T-cell (primary cell): Measurements from ENCODE around the gene TNNI2. TPM values are rescaled to one million over a fixed set of nuclear protein-coding genes. Genes with fewer than 3 reads are reported as not detected.

Source experiments
- ATAC-seq, 4 experiments: fragments of 200-7000 bp in 3 of 4; fragments of 150-1000 bp in 1 of 4; cut with Tn5 transposase; replicated peaks in 1 of 4; 1 replicate in 3 of 4; 2 replicates in 1 of 4; pipeline ENCODE4 v1.10.0; 2021; ENCODE audit warnings: moderate library complexity in 3 of 4, mild to moderate bottlenecking in 2 of 4, moderate number of reproducible peaks in 1 of 4
- CTCF ChIA-PET, 2 donors: fragments of 300-600 bp; sonication (Branson Sonifier 250); formaldehyde crosslinking; loops; one replicate each; lab custom pipeline; 2022; ENCODE audit warnings: antibody characterized with exemption in 2 of 2; lab: Charles Lee
- POLR2A ChIA-PET, 2 donors: fragments of 300-600 bp; sonication (Branson Sonifier 250); formaldehyde crosslinking; loops; one replicate each; lab custom pipeline; 2022; ENCODE audit warnings: antibody characterized with exemption in 2 of 2; lab: Charles Lee
- DNase-seq, 35 experiments: peaks; one replicate each; pipeline versions ENCODE4 v3.0.0 to v3.0.0-alpha.2; 2013 to 2023
- H3K27ac ChIP-seq: one replicate; pipeline ENCODE4 v1.5.1; 2013; ENCODE audit warnings: low read length
- H3K27me3 ChIP-seq, 2 experiments: replicated peaks in 1 of 2; 1 replicate in 1 of 2; 2 replicates in 1 of 2; pipeline versions ENCODE4 v1.6.1 to v1.7.0; 2013; ENCODE audit warnings: low read length in 1 of 2, mixed read lengths in 1 of 2; ENCODE audit not compliant: control insufficient read depth in 2 of 2, insufficient read depth in 2 of 2; ENCODE audit errors: extremely low read depth in 1 of 2
- H3K36me3 ChIP-seq, 2 donors: 1 replicate in 1 of 2; 2 replicates in 1 of 2; pipeline versions ENCODE4 v1.6.1 to v1.7.0; 2013; ENCODE audit warnings: low read length in 1 of 2; ENCODE audit not compliant: control insufficient read depth in 2 of 2, insufficient read depth in 1 of 2; ENCODE audit errors: extremely low read depth in 1 of 2
- H3K4me1 ChIP-seq, 2 experiments: 1 replicate in 1 of 2; 2 replicates in 1 of 2; pipeline versions ENCODE4 v1.6.1 to v1.7.0; 2013; ENCODE audit warnings: low read length in 2 of 2, mixed read lengths in 1 of 2; ENCODE audit not compliant: insufficient read depth in 2 of 2, control insufficient read depth in 1 of 2; ENCODE audit errors: extremely low read depth in 1 of 2
- H3K4me3 ChIP-seq, 2 donors: 1 replicate in 1 of 2; 2 replicates in 1 of 2; pipeline versions ENCODE4 v1.5.1 to v1.7.0; 2013; ENCODE audit warnings: mild to moderate bottlenecking in 2 of 2, low read length in 1 of 2, moderate library complexity in 1 of 2; ENCODE audit not compliant: control insufficient read depth in 1 of 2; ENCODE audit errors: extremely low read depth in 1 of 2
- H3K9me3 ChIP-seq: 2 replicates; pipeline ENCODE4 v1.7.0; 2013
- H3K27ac Mint-ChIP-seq, 2 donors: one replicate each; pipeline ENCODE4 v1.8.0; 2020 to 2021; ENCODE audit warnings: mild to moderate bottlenecking in 2 of 2, mixed read lengths in 2 of 2
- H3K27me3 Mint-ChIP-seq, 2 donors: one replicate each; pipeline ENCODE4 v1.8.0; 2021 to 2022; ENCODE audit warnings: mixed read lengths in 2 of 2
- H3K36me3 Mint-ChIP-seq: one replicate; pipeline ENCODE4 v1.8.0; 2021; ENCODE audit warnings: mixed read lengths
- H3K4me1 Mint-ChIP-seq, 3 donors: one replicate each; pipeline ENCODE4 v1.8.0; 2020 to 2022; ENCODE audit warnings: mixed read lengths in 3 of 3, mild to moderate bottlenecking in 1 of 3
- H3K4me3 Mint-ChIP-seq, 3 donors: one replicate each; pipeline ENCODE4 v1.8.0; 2020 to 2022; ENCODE audit warnings: mild to moderate bottlenecking in 3 of 3, mixed read lengths in 3 of 3, moderate library complexity in 3 of 3
- H3K9me3 Mint-ChIP-seq, 3 donors: one replicate each; pipeline ENCODE4 v1.8.0; 2020 to 2022; ENCODE audit warnings: mixed read lengths in 3 of 3
- WGBS: methylation state at CpG from one replicate; pipeline ENCODE4 v1.1.5; 2013; ENCODE audit warnings: missing lambda C conversion rate; ENCODE audit not compliant: insufficient coverage; 5-methylcytosine and 5-hydroxymethylcytosine counted together
- total RNA-seq, 35 experiments: library from RNA in 6 of 35; stranded (reverse) in 6 of 35; fragments of 120-200 nt in 1 of 35; gene quantifications; one replicate each; pipeline versions ENCODE4 v1.2.1 to v1.2.4 and lab custom pipeline; 2013 to 2026

The TNNI2 gene
- total RNA-seq, 5 donors from 2014 or later (not counting 1 experiment from before 2014, with no cell fraction given), result 0.39 TPM; not detected in 4

DNA sequence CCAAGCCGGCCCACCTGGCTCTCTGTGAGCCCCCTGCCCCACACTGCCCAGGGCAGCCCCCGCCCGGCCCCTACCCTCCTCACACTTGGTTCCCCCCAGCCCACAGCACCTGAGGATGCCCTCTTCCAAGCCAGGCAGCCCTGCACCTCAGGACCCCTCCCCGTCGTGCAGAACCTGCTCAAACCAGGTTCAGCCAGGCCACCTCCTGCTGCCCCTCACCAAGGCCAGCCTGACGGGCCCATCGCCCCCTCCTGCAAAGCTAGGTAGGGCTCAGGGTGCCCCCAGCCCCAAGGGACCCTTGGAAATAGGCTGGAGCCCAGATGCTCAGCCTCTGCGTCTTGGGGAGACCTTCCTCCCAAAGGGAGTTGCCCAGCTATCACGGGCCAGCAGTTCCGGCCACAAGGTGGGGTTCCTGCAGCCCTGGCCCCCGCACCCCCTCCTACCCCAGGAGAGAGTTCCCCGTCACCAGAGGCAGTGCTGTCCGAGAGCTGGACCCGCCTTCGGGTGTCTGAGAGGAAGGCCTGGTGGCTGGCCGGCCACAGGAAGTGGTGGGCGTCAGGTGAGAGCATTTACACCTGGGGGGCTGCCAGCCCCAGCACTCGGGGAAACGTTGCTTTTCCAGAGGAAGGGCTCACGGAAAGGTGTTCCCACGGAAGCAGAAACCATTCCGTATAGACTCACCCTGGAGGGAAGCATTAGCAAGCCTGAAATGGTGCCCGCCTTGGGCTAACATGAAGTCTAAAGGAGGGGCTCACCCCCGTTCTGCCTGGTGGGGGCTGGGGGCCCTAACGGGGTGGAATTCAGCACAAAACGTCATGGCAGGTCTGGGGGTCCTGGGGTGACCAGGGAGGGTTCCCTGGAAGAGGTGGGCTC, 7.2 kb upstream of the TNNI2 start:
- Mint-ChIP-seq H3K4me3 (no peak overlapping the region), H3K27ac (peak overlapping the region in 1 of 2 donors; percentile 52), H3K27me3 (peaks cover 0 to 28% of the 10 kb centered on the region in 2 donors), H3K36me3 (no peaks in the 10 kb centered on the region), H3K4me1 (peaks cover 0 to 2% (median 0%) of the 10 kb centered on the region in 3 donors), H3K9me3 (no peaks in the 10 kb centered on the region)
- WGBS, result 56% methylated on average over 18 of the region's 26 CpGs
- ChIA-PET POLR2A (interaction anchor here in 1 of 2 donors (0.6 kb wide), 1 partner anchor 21 kb away, joined by 11 read pairs; no protein-coding TSS in a partner anchor), CTCF (interaction anchor here (0.6 to 5.6 kb wide), 5 partner anchors 138 to 556 kb away, joined by 3 to 70 read pairs (median 6); no protein-coding TSS in a partner anchor)
- Histone ChIP-seq H3K4me1 (peaks cover 0 to 9% of the 10 kb centered on the region in 2 experiments), H3K4me3 (no peak overlapping the region), H3K36me3 (no peaks in the 10 kb centered on the region), H3K9me3 (no peaks in the 10 kb centered on the region), H3K27me3 (peaks cover 0 to 80% of the 10 kb centered on the region in 2 experiments), H3K27ac (no peak overlapping the region)
- ATAC-seq (no peak), DNase-seq (no peak)

DNA sequence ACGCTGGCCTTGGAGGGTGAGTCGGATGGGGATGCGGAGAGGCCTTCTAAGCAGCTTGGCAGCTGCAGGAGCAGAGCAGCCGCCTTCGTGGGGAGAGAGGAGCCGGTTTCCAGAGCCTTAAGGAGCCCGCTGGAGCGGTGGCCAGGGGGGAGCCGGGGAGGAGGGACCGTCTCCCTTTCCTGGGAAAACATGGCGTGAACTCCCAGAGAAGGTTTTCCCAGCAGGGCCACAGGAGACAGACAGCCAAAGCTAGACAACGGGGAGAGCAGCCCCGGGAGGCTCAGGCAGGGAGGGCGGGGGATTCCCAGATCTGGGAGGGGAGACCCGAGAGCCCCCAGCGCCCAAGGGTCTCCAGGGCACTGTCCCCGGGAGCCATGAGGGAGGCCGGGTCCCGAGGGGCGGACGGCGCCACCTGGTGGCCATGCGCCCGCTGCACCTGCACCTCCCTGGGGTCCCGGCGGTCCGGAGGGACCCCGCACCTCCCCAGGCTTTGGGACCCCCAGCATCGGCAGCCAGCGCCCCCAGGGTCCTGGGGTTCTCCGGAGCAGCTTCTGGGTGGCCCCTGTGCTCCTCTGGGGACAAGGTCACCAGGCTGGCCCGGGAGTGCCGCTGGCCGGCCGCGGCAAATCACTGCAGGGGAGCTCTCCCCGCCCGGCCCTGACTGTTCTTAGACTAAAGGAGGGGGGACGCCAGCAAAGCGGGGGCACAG, 6.4 kb upstream of the TNNI2 start:
- Mint-ChIP-seq H3K27me3 (peaks cover 0 to 26% of the 10 kb centered on the region in 2 donors), H3K9me3 (no peaks in the 10 kb centered on the region), H3K27ac (peak overlapping the region in 1 of 2 donors; percentile 52), H3K36me3 (no peaks in the 10 kb centered on the region), H3K4me3 (no peak overlapping the region), H3K4me1 (peaks cover 0 to 2% (median 1%) of the 10 kb centered on the region in 3 donors)
- DNase-seq, result peak in 29 of 35 experiments; percentile 33 to 82 (median 61)
- H3K9me3 ChIP-seq, result no peaks in the 10 kb centered on the region
- peaks cover 0 to 10% of the 10 kb centered on the region in 2 experiments for H3K4me1 ChIP-seq
- no peaks in the 10 kb centered on the region for H3K36me3 ChIP-seq
- H3K27me3 ChIP-seq, result peaks cover 0 to 77% of the 10 kb centered on the region in 2 experiments
- no peak overlapping the region for H3K27ac ChIP-seq
- ATAC-seq, result peak; percentile 69 to 94 (median 74)
- ChIA-PET POLR2A (interaction anchor here in 1 of 2 donors (0.6 kb wide), 1 partner anchor 22 kb away, joined by 11 read pairs; no protein-coding TSS in a partner anchor), CTCF (interaction anchor here (0.6 to 5.6 kb wide), 26 partner anchors 15 to 845 kb away, joined by 3 to 70 read pairs (median 5); partner anchors contain the start of gene LSP1 (in 1 of the 2))
- WGBS, result 19% methylated on average over 35 of the region's 40 CpGs
- no peak overlapping the region for H3K4me3 ChIP-seq

DNA sequence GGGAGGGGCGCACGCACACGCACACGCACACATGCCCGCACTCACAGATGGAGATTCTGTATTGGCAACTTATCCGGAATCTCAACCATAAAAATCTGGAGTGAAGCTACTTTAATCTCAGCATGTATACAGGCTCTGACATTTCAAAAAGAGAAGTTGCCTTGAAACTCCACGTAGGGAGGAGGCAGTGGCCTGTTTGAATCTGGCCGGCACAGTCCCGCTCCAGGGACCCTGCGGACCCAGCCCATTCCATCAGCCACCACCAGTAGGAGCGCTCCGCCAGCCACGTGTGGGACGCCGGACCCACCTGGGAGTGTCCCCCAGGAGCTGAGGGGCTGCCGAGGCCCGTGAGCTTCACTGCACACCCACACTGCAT, 5.9 kb upstream of the TNNI2 start:
- ATAC-seq (no peak), DNase-seq (no peak)
- H3K27me3 ChIP-seq, result peaks cover 0 to 72% of the 10 kb centered on the region in 2 experiments
- CTCF ChIA-PET, result interaction anchor here (0.6 to 5.6 kb wide), 23 partner anchors 14 to 845 kb away, joined by 3 to 70 read pairs (median 5); partner anchors contain the start of gene LSP1 (in 1 of the 2)
- Mint-ChIP-seq H3K27me3 (peaks cover 0 to 22% of the 10 kb centered on the region in 2 donors), H3K4me1 (peaks cover 0 to 5% (median 5%) of the 10 kb centered on the region in 3 donors), H3K27ac (no peak overlapping the region), H3K36me3 (no peaks in the 10 kb centered on the region), H3K9me3 (no peaks in the 10 kb centered on the region), H3K4me3 (no peak overlapping the region)
- H3K27ac ChIP-seq, result no peak overlapping the region
- no peaks in the 10 kb centered on the region for H3K36me3 ChIP-seq
- H3K4me1 ChIP-seq, result peaks cover under 1 to 15% of the 10 kb centered on the region in 2 experiments
- H3K4me3 ChIP-seq, result no peak overlapping the region
- no peaks in the 10 kb centered on the region for H3K9me3 ChIP-seq
- POLR2A ChIA-PET, result no interaction called here
- 68% methylated on average over 10 of the region's 17 CpGs for WGBS

DNA sequence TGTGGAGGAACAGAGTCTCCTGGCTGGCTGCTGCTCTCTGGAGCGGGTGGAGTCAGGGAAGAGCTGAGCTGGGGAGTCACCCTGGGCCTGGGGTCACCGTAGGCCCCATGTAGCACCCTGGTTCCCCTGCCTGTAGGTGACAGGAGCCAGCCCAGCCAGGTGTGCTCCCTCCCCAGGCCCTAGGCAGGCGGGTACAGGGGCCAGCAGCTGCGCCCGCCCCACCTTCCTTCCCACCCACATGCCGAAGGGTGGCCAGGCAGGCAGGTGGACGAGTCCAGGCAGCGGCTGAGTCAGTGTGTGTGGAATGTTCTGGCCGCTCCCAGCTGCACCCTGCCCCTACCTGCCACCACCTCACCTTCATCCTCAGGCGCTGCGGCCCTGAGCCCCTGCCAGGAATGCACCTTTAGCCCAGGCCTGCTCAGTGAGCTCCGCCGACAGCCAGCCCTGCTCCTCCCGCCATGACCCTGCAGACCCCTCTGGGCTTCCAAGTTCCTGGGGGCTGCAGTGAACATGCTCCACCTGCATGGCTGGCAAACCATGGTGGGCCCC, 4.6 kb upstream of the TNNI2 start:
- Mint-ChIP-seq H3K9me3 (no peaks in the 10 kb centered on the region), H3K27me3 (peaks cover 0 to 18% of the 10 kb centered on the region in 2 donors), H3K27ac (no peak overlapping the region), H3K4me3 (no peak overlapping the region), H3K4me1 (peaks cover 0 to 5% (median 5%) of the 10 kb centered on the region in 3 donors), H3K36me3 (no peaks in the 10 kb centered on the region)
- no peaks in the 10 kb centered on the region for H3K36me3 ChIP-seq
- DNase-seq, result no peak
- H3K4me3 ChIP-seq, result no peak overlapping the region
- CTCF ChIA-PET, result interaction anchor here (0.6 to 5.6 kb wide), 11 partner anchors 48 to 318 kb away, joined by 3 to 70 read pairs (median 6); no protein-coding TSS in a partner anchor
- peaks cover 3 to 24% of the 10 kb centered on the region in 2 experiments for H3K4me1 ChIP-seq
- peaks cover 0 to 62% of the 10 kb centered on the region in 2 experiments for H3K27me3 ChIP-seq
- ATAC-seq, result no peak
- H3K9me3 ChIP-seq, result no peaks in the 10 kb centered on the region
- 68% methylated on average over 6 of the region's 14 CpGs for WGBS
- POLR2A ChIA-PET, result interaction anchor here in 1 of 2 donors (0.6 kb wide), 1 partner anchor 36 kb away, joined by 3 read pairs; no protein-coding TSS in a partner anchor
- H3K27ac ChIP-seq, result no peak overlapping the region

DNA sequence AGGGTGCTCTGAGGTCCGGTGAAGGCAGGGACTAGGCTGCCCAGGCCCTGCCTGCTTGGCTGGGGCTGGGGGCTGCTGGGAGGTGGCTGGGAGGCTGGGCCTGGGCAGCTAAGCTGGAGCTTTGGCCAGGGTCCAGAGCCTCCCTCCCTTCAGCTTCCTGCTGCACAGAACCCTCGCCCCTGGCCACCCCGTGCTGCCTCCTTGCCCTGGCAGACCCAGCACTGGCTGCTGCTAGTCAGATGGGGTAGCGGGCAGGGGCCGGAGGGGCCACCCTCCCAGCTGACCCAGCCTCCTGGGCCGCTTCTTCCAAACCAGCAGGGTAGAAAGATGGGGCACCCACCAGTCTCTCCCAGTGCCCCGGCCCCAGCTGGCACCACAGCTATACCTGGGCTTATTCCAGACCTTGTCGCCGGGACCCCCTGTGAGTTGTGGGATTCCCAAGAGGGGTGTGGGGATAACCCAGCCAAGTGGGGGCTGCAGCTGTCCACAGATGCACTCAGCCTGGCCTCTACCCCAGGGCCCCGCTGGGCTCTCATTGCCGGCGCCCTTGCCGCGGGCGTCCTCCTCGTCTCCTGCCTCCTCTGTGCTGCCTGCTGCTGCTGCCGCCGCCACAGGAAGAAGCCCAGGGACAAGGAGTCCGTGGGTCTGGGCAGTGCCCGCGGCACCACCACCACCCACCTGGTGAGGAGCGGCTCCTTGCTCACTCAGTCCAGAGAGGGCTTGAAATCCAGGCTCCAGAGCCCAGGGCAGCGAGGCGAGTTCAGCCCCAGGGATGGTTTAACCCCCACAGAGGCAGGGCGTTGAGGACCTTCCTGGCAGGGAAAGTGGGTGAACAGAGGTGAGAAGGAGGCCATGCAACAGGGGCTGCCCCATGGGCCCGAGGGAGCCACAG, 3.8 kb upstream of the TNNI2 start, which contains the start of gene SYT8:
TSS of gene SYT8 (plus strand) at position 212 of the 892 bp plus-strand sequence. CDS start at position 328, 116 bp downstream.
- no peak within 1 kb of the TSS for H3K27ac Mint-ChIP-seq
- no peak within 1 kb of the TSS for H3K4me3 Mint-ChIP-seq
- CTCF ChIA-PET, result interaction anchor here (0.6 to 5.6 kb wide), 5 partner anchors 47 to 182 kb away, joined by 3 to 70 read pairs (median 3); no protein-coding TSS in a partner anchor
- H3K36me3 Mint-ChIP-seq, result no peaks in the 10 kb centered on the region
- Histone ChIP-seq H3K27me3 (peaks cover 0 to 53% of the 10 kb centered on the region in 2 experiments), H3K27ac (no peak within 1 kb of the TSS), H3K4me1 (peaks cover 3 to 32% of the 10 kb centered on the region in 2 experiments), H3K36me3 (no peaks in the 10 kb centered on the region), H3K9me3 (no peaks in the 10 kb centered on the region), H3K4me3 (no peak within 1 kb of the TSS)
- peaks cover 4 to 11% (median 11%) of the 10 kb centered on the region in 3 donors for H3K4me1 Mint-ChIP-seq
- H3K9me3 Mint-ChIP-seq, result no peaks in the 10 kb centered on the region
- no peak for ATAC-seq
- WGBS, result 89% methylated on average over 20 of the region's 26 CpGs
- DNase-seq, result no peak
- POLR2A ChIA-PET, result interaction anchor here in 1 of 2 donors (0.5 to 0.6 kb wide), 2 partner anchors 37 to 63 kb away, joined by 3 to 5 read pairs; no protein-coding TSS in a partner anchor
- peaks cover 0 to 17% of the 10 kb centered on the region in 2 donors for H3K27me3 Mint-ChIP-seq
